ENCODE results near the gene AKAIN1. TPM values are rescaled to one million over a fixed set of nuclear protein-coding genes. Genes with fewer than 3 reads are reported as not detected.

AKAIN1 gene
- total and polyA plus RNA-seq, 2 of the 8 experiments (the other 6 are each of a cell fraction or from before 2014, with no cell fraction given): not detected

- no peak for DNase-seq (ENCODE audit: low read depth in 1 of 2, low spot score in 2 of 2)
- no peak for TF ChIP-seq TBP (IDR thresholded peaks at IDR 0.05; ENCODE audit: low read depth, low read length)
- TF ChIP-seq, protein P1, sequence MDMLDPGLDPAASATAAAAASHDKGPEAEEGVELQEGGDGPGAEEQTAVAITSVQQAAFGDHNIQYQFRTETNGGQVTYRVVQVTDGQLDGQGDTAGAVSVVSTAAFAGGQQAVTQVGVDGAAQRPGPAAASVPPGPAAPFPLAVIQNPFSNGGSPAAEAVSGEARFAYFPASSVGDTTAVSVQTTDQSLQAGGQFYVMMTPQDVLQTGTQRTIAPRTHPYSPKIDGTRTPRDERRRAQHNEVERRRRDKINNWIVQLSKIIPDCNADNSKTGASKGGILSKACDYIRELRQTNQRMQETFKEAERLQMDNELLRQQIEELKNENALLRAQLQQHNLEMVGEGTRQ (IDR thresholded peaks at IDR 0.05; ENCODE audit: low read length): no peak
- no peak for TF ChIP-seq NRF1 (IDR thresholded peaks at IDR 0.05; ENCODE audit: low read depth, low read length)
- no peak for TF ChIP-seq NANOG (IDR thresholded peaks at IDR 0.05; ENCODE audit: insufficient read depth, low read depth, low read length, poor library complexity, severe bottlenecking)
- no peak for TF ChIP-seq SP4 (IDR thresholded peaks at IDR 0.05; ENCODE audit: low read length)
- no peak overlapping the region for H4K5ac ChIP-seq (ENCODE audit: insufficient read length, low read depth, low read length)
- H3K4me3 ChIP-seq (ENCODE audit: extremely low read depth in 1 of 4, insufficient read depth in 2 of 4, low read depth in 3 of 4, low read length in 4 of 4): no peak overlapping the region
- no peak overlapping the region for H2BK5ac ChIP-seq (ENCODE audit: low read depth, low read length)
- H3K79me1 ChIP-seq (ENCODE audit: low read depth, low read length): no peaks in the 10 kb centered on the region
- no peaks in the 10 kb centered on the region; a peak in 1 of 8 replicates for H3K36me3 ChIP-seq (ENCODE audit: control insufficient read depth in 2 of 4, insufficient read depth in 4 of 4, low read length in 3 of 4)
- no peak overlapping the region for H3K56ac ChIP-seq (replicated peaks; ENCODE audit: insufficient read length, low read depth, low read length)
- no peak overlapping the region for H2BK120ac ChIP-seq (replicated peaks; ENCODE audit: low read depth, low read length)
- CTCF ChIA-PET (ENCODE audit: partially characterized antibody): interaction anchor here (0.8 kb wide), 1 partner anchor 17 kb away, joined by 4 read pairs; no protein-coding TSS in a partner anchor
- WGBS, 2 experiments (ENCODE audit: extremely low coverage in 1 of 2, insufficient coverage in 1 of 2, insufficient read length in 1 of 2, insufficient replicate concordance in 2 of 2, low coverage in 1 of 2, low lambda C conversion rate in 2 of 2, missing lambda C conversion rate in 1 of 2): 91% methylated on average over 3 of the region's 3 CpGs; no CpG with 5 or more reads in 1 of the 2 experiments
- no peak overlapping the region for H2BK12ac ChIP-seq (ENCODE audit: low read depth, low read length)
- H3K14ac ChIP-seq (ENCODE audit: insufficient read length): no peak overlapping the region
- FAIRE-seq: no peak
- no peak overlapping the region for H3K23ac ChIP-seq (ENCODE audit: insufficient read length)
- no peak overlapping the region for H2BK15ac ChIP-seq (ENCODE audit: low read length)
- H3K27ac ChIP-seq (ENCODE audit: low read depth, low read length): no peak overlapping the region
- peaks cover 0 to 2% of the 10 kb centered on the region in 2 experiments for H4K20me1 ChIP-seq (replicated peaks in 1 of 2; ENCODE audit: control insufficient read depth in 1 of 2, insufficient read depth in 2 of 2, low read length in 2 of 2)
- no peak overlapping the region for H3K18ac ChIP-seq (ENCODE audit: extremely low read depth, low read length)
- H3K4ac ChIP-seq (replicated peaks; ENCODE audit: insufficient read length, low read depth, low read length): no peak overlapping the region
- H3K79me2 ChIP-seq (ENCODE audit: control insufficient read depth in 1 of 2, insufficient read depth in 2 of 2, low read length in 2 of 2): no peaks in the 10 kb centered on the region
- H4K91ac ChIP-seq (replicated peaks; ENCODE audit: insufficient read length, low read length): no peak overlapping the region
- POLR2A ChIA-PET (ENCODE audit: partially characterized antibody): no interaction called here
- H2AK5ac ChIP-seq (ENCODE audit: low read depth, low read length): no peak overlapping the region
- H4K8ac ChIP-seq (ENCODE audit: extremely low read depth, insufficient read depth, low read length): no peak overlapping the region
- no peaks in the 10 kb centered on the region for H3K9me3 ChIP-seq (ENCODE audit: insufficient read depth in 2 of 2, low read depth in 1 of 2, low read length in 1 of 2)
- no peak overlapping the region for H3K9ac ChIP-seq (replicated peaks in 1 of 4; ENCODE audit: extremely low read depth in 1 of 4, low read depth in 3 of 4, low read length in 3 of 4)
- H3K4me1 ChIP-seq (replicated peaks in 1 of 4; ENCODE audit: control insufficient read depth in 3 of 4, insufficient read depth in 4 of 4, low read length in 3 of 4): peaks cover 0 to 14% (median 4%) of the 10 kb centered on the region in 4 experiments; a peak in 5 of 7 replicates
- H3K27me3 ChIP-seq (replicated peaks in 1 of 4; ENCODE audit: control insufficient read depth in 3 of 4, extremely low read depth in 1 of 4, insufficient read depth in 3 of 4, low read length in 3 of 4): peaks cover 20 to 52% (median 39%) of the 10 kb centered on the region in 4 experiments
- H2AFZ ChIP-seq (ENCODE audit: low read length): no peak overlapping the region
- H3K4me2 ChIP-seq (ENCODE audit: insufficient read depth in 1 of 2, low read depth in 2 of 2, low read length in 2 of 2): no peak overlapping the region; a peak in 1 of 4 replicates
- H2BK20ac ChIP-seq (ENCODE audit: low read length): no peak overlapping the region
- peaks cover 12% of the 10 kb centered on the region; the same call in 1 of the 2 replicates for H3K23me2 ChIP-seq (ENCODE audit: low read depth, low read length)
Measured at GRCh38 chr18:5198311-5198710, 1.3 kb upstream of the AKAIN1 start.
